Measurements from ENCODE around the gene RBM33.

Gene RBM33

GRCh38 chr7:155824227-155824886, 179.9 kb downstream of the RBM33 start:
- no peak for DNase-seq (ENCODE audit: low spot score)

GRCh38 chr7:155825336-155825735, 180.9 kb downstream of the RBM33 start:
- no peak for DNase-seq (ENCODE audit: low spot score)

GRCh38 chr7:155829796-155830470, 185.5 kb downstream of the RBM33 start:
- no peak for DNase-seq (ENCODE audit: low spot score)

Data from CD4-positive, alpha-beta T cell treated with Interleukin-15 for 4 hours (primary cell).